Tibial nerve (tissue), 4 donors: ENCODE results near the gene BNIP2. TPM values are rescaled to one million over a fixed set of nuclear protein-coding genes. Genes with fewer than 3 reads are reported as not detected.

Source experiments
- DNase-seq, 2 donors: peaks; one replicate each; pipeline ENCODE4 v3.0.0-alpha.2; 2019; ENCODE audit warnings: low spot score in 2 of 2
- H3K27ac ChIP-seq, 4 donors: fragments of 200-600 bp; sonication (generic) in 3 of 4; one replicate each; pipeline ENCODE4 v1.5.1; 2017 to 2019; ENCODE audit warnings: mild to moderate bottlenecking in 1 of 4
- H3K27me3 ChIP-seq, 2 donors: fragments of 200-600 bp; sonication (generic) in 1 of 2; one replicate each; pipeline versions ENCODE4 v1.5.1 to v1.6.0; 2017 to 2019
- H3K36me3 ChIP-seq, 3 donors: fragments of 200-600 bp; sonication (generic); one replicate each; pipeline ENCODE4 v1.5.1; 2018 to 2019
- H3K4me1 ChIP-seq, 4 donors: fragments of 200-600 bp; sonication (generic) in 3 of 4; one replicate each; pipeline ENCODE4 v1.5.1; 2017 to 2019
- H3K4me3 ChIP-seq, 4 donors: fragments of 200-600 bp; sonication (generic) in 3 of 4; one replicate each; pipeline ENCODE4 v1.5.1; 2017 to 2019; ENCODE audit warnings: mild to moderate bottlenecking in 1 of 4, moderate library complexity in 1 of 4
- H3K9me3 ChIP-seq, 4 donors: fragments of 200-600 bp; sonication (generic) in 3 of 4; one replicate each; pipeline ENCODE4 v1.5.1; 2017 to 2019
- EP300 ChIP-seq, 2 donors: sonication (generic); formaldehyde crosslinking; IDR thresholded peaks; one replicate each; pipeline ENCODE4 v1.6.1; 2017; ENCODE audit warnings: antibody characterized with exemption in 2 of 2, mild to moderate bottlenecking in 1 of 2
- POLR2A ChIP-seq, 2 donors: fragments of 450-650 bp; IDR thresholded peaks; one replicate each; pipeline ENCODE4 v1.6.1; 2017; ENCODE audit warnings: antibody characterized with exemption in 2 of 2, mild to moderate bottlenecking in 2 of 2, moderate library complexity in 2 of 2
- WGBS, 2 donors: methylation state at CpG; one replicate each; pipeline ENCODE4 v1.1.5; 2018; 5-methylcytosine and 5-hydroxymethylcytosine counted together
- total RNA-seq, 4 donors: library from RNA; depleted of rRNA; stranded (reverse); fragments of >200 nt; gene quantifications; one replicate each; pipeline ENCODE4 v1.1.0, GENCODE V29; 2016
- TF ChIP-seq, protein P1 (sequence below), 5 experiments: fragments of 200-600 bp in 3 of 5; fragments of 450-650 bp in 2 of 5; sonication (generic) in 3 of 5; IDR thresholded peaks; one replicate each; pipeline ENCODE4 v1.5.1; 2016 to 2019; ENCODE audit warnings: antibody characterized with exemption in 5 of 5, mild to moderate bottlenecking in 3 of 5, moderate library complexity in 2 of 5

The BNIP2 gene
- total RNA-seq, 4 donors from 2014 or later: 131 to 250 (median 184) TPM

DNA sequence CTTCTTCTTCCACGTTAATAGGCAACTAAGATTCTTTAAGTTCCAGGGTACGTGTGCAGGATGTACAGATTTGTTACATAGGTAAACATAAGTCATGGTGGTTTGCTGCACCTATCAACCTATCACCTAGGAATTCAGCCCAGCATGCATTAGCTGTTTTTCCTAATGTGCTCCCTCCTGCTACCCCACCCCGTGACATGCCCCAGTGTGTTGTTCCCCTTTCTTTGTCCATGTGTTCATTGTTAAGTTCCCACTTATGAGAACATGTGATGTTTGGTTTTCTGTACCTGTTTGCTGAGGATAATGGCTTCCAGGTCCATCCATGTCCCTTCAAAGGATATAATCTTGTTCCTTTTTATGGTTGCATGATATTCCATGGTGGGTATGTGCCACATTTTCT is 52.9 kb downstream of the BNIP2 start:
- Histone ChIP-seq H3K4me1 (no peaks in the 10 kb centered on the region), H3K27ac (no peak overlapping the region), H3K9me3 (no peaks in the 10 kb centered on the region), H3K36me3 (peaks cover 0 to 44% (median 0%) of the 10 kb centered on the region in 3 donors), H3K27me3 (no peaks in the 10 kb centered on the region), H3K4me3 (no peak overlapping the region)
- 81 to 82% methylated on average over 3 of the region's 3 CpGs for WGBS, 2 donors
- TF ChIP-seq POLR2A (IDR thresholded peaks at IDR 0.05): no peak
- TF ChIP-seq EP300 (IDR thresholded peaks at IDR 0.05): no peak
- DNase-seq: no peak

DNA sequence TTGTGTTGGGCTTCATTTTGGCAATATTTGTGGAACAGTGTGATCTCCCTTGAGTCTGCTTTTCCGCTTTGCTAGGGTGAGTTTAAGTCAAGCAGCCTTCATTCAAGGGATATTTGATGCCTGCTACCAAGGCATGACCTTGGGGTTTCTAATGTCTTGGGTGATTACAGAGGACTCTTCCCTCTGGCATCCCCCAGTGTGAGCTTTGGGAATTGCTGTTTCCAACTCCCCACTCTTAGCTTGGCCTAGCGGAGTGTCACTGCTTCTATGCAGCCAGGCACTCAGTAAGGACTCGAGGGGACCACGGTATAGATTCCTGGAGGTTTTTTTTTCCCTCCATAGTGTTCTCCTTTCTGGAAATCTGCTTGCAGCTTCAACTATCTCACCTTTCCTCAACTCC is 56.4 kb downstream of the BNIP2 start:
- H3K4me1 ChIP-seq: no peaks in the 10 kb centered on the region
- no peak overlapping the region for H3K4me3 ChIP-seq
- no peaks in the 10 kb centered on the region for H3K9me3 ChIP-seq
- no peaks in the 10 kb centered on the region for H3K27me3 ChIP-seq
- peaks cover 0 to 17% (median 0%) of the 10 kb centered on the region in 3 donors for H3K36me3 ChIP-seq
- 39 to 46% methylated on average over 4 of the region's 4 CpGs for WGBS, 2 donors
- DNase-seq: no peak
- TF ChIP-seq, protein P1, sequence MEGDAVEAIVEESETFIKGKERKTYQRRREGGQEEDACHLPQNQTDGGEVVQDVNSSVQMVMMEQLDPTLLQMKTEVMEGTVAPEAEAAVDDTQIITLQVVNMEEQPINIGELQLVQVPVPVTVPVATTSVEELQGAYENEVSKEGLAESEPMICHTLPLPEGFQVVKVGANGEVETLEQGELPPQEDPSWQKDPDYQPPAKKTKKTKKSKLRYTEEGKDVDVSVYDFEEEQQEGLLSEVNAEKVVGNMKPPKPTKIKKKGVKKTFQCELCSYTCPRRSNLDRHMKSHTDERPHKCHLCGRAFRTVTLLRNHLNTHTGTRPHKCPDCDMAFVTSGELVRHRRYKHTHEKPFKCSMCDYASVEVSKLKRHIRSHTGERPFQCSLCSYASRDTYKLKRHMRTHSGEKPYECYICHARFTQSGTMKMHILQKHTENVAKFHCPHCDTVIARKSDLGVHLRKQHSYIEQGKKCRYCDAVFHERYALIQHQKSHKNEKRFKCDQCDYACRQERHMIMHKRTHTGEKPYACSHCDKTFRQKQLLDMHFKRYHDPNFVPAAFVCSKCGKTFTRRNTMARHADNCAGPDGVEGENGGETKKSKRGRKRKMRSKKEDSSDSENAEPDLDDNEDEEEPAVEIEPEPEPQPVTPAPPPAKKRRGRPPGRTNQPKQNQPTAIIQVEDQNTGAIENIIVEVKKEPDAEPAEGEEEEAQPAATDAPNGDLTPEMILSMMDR (IDR thresholded peaks at IDR 0.05): no peak
- TF ChIP-seq EP300 (IDR thresholded peaks at IDR 0.05): no peak
- no peak for TF ChIP-seq POLR2A (IDR thresholded peaks at IDR 0.05)
- no peak overlapping the region for H3K27ac ChIP-seq

DNA sequence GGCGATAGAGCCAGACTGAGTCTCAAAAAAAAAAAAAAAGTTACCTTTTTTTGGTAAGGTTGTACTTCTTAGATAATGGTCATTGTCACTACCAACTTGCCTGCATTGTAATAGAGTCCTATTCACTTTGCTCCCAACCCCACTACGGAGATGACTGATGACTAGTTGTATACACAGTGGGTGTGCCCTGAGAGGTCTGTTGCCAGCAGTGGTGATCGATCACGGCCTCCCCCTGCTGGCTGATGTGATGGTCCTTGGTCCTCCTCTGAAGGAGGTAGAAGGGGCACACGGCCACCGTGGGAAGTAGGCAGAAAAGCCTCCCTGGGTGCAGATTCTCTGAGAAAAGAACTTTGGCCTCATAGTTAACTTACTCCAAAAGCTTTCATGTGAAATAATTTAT is 66.8 kb downstream of the BNIP2 start:
- TF ChIP-seq, protein P1 (IDR thresholded peaks at IDR 0.05): peak in 1 of 5 experiments; percentile 22
- no peak for TF ChIP-seq EP300 (IDR thresholded peaks at IDR 0.05)
- Histone ChIP-seq H3K4me1 (no peaks in the 10 kb centered on the region), H3K4me3 (no peak overlapping the region), H3K27ac (no peak overlapping the region), H3K9me3 (no peaks in the 10 kb centered on the region), H3K36me3 (no peaks in the 10 kb centered on the region), H3K27me3 (no peaks in the 10 kb centered on the region)
- DNase-seq: no peak
- WGBS, 2 donors: 25 to 29% methylated on average over 6 of the region's 6 CpGs

DNA sequence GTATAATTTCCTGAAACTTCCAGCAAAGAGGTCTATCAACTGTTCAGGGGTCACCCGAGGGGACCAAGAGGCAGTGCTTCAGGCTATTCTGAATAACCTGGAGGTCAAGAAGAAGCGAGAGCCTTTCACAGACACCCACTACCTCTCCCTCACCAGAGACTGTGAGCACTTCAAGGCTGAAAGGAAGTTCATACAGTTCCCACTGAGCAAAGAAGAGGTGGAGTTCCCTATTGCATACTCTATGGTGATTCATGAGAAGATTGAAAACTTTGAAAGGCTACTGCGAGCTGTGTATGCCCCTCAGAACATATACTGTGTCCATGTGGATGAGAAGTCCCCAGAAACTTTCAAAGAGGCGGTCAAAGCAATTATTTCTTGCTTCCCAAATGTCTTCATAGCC is 70.7 kb downstream of the BNIP2 start:
- TF ChIP-seq POLR2A (IDR thresholded peaks at IDR 0.05) (no peak), EP300 (IDR thresholded peaks at IDR 0.05) (no peak)
- TF ChIP-seq, protein P1 (IDR thresholded peaks at IDR 0.05): no peak
- Histone ChIP-seq H3K27ac (no peak overlapping the region), H3K27me3 (no peaks in the 10 kb centered on the region), H3K4me1 (no peaks in the 10 kb centered on the region), H3K36me3 (no peaks in the 10 kb centered on the region), H3K9me3 (no peaks in the 10 kb centered on the region), H3K4me3 (no peak overlapping the region)
- no peak for DNase-seq
- WGBS, 2 donors: 77 to 81% methylated on average over 4 of the region's 4 CpGs

DNA sequence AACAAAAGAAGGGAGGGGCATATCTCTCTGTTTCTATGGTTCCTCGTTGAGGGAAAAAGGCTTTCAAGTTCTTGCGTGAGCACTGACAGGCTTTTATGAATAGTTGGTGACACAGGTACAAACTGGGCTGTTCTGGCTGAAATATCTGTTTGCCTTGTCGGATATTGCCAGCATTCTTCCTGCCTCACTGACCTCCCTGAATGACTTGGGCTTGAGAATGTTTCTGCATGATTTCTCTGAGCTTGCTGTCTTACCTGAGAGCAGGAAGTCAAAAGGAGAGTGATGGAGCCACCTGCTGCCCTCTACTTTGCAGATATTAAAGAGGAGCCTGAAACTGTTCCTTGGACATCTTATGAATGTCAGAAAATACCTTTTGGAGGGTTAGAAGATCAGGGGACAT is 72.7 kb downstream of the BNIP2 start:
- no peak overlapping the region for H3K27ac ChIP-seq
- H3K27me3 ChIP-seq: no peaks in the 10 kb centered on the region
- no peaks in the 10 kb centered on the region for H3K36me3 ChIP-seq
- H3K9me3 ChIP-seq: no peaks in the 10 kb centered on the region
- WGBS, 2 donors: 75 to 78% methylated on average over 3 of the region's 3 CpGs
- no peak for DNase-seq
- H3K4me3 ChIP-seq: no peak overlapping the region
- no peaks in the 10 kb centered on the region for H3K4me1 ChIP-seq
- TF ChIP-seq POLR2A (IDR thresholded peaks at IDR 0.05) (no peak), EP300 (IDR thresholded peaks at IDR 0.05) (no peak)
- TF ChIP-seq, protein P1 (IDR thresholded peaks at IDR 0.05): no peak

DNA sequence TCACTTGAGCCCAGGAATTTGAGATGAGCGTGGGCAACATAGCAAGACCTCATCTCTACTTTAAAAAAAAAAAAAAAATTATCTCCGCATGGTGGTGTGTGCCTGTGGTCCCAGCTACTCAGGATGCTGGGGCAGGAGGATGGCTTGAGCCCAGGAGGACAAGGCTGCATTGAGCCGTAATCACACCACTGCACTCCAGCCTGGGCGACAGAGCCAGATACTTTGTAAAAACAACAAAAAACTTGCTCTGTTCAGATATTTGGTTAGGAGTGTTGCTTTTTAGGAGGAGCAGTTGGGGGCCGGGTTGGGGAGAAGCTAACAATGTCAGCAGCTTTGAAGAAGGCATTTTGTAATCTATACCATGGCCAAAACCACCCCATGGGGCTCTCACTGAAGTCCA is 73.5 kb downstream of the BNIP2 start:
- no peaks in the 10 kb centered on the region for H3K27me3 ChIP-seq
- H3K9me3 ChIP-seq: no peaks in the 10 kb centered on the region
- H3K36me3 ChIP-seq: no peaks in the 10 kb centered on the region
- H3K27ac ChIP-seq: no peak overlapping the region
- TF ChIP-seq, protein P1 (IDR thresholded peaks at IDR 0.05): no peak
- H3K4me1 ChIP-seq: no peaks in the 10 kb centered on the region
- no peak overlapping the region for H3K4me3 ChIP-seq
- WGBS, 2 donors: 86 to 90% methylated on average over 5 of the region's 5 CpGs
- no peak for DNase-seq
